IMR-90 (cell line): Measurements from ENCODE around the gene NFKBIE. TPM values are rescaled to one million over a fixed set of nuclear protein-coding genes. Genes with fewer than 3 reads are reported as not detected.

Experiments used
- ATAC-seq: fragments of 200-7000 bp; cut with Tn5 transposase; 2 replicates; pipeline ENCODE4 v1.9.1; 2020; ENCODE audit warnings: low read depth, mild to moderate bottlenecking, moderate library complexity
- BruUV-seq: library from RNA; stranded (reverse); fragments of 400-500 nt; replicated peaks from 2 replicates; lab custom pipeline; 2021; lab: Mats Ljungman, UMichigan
- CTCF ChIA-PET: fragments of 300-600 bp; formaldehyde crosslinking; extraction: SDS; loops from one replicate; lab custom pipeline; 2021; ENCODE audit warnings: antibody characterized with exemption; lab: Yijun Ruan, JAX
- POLR2A ChIA-PET: fragments of 300-600 bp; sonication (Branson Sonifier 250); formaldehyde crosslinking; loops from one replicate; lab custom pipeline; 2022; ENCODE audit warnings: antibody characterized with exemption; ENCODE audit not compliant: unreplicated experiment; lab: Charles Lee
- DNase-seq: peaks from one replicate; pipeline ENCODE4 v3.0.0; 2013
- H2AFZ ChIP-seq: replicated peaks from 2 replicates; pipeline ENCODE3; 2013; ENCODE audit warnings: low read length, mild to moderate bottlenecking; ENCODE audit not compliant: poor library complexity
- H2AK5ac ChIP-seq: 2 replicates; pipeline ENCODE4 v1.6.1; 2013; ENCODE audit warnings: low read depth, low read length, inconsistent platforms
- H2AK9ac ChIP-seq: replicated peaks from 2 replicates; pipeline ENCODE3; 2013; ENCODE audit warnings: mild to moderate bottlenecking, low read depth, low read length, moderate library complexity; ENCODE audit not compliant: poor library complexity
- H2BK120ac ChIP-seq: 2 replicates; pipeline ENCODE4 v1.6.1; 2013; ENCODE audit warnings: low read depth, low read length, inconsistent platforms
- H2BK15ac ChIP-seq: 3 replicates; pipeline ENCODE4 v1.6.1; 2013; ENCODE audit warnings: low read depth, low read length, inconsistent platforms
- H2BK20ac ChIP-seq: 2 replicates; pipeline ENCODE4 v1.6.1; 2013; ENCODE audit warnings: low read depth, mild to moderate bottlenecking, inconsistent platforms, low read length, moderate library complexity
- H2BK5ac ChIP-seq: 2 replicates; pipeline ENCODE4 v1.6.1; 2013; ENCODE audit warnings: mild to moderate bottlenecking, low read depth, low read length, inconsistent platforms; ENCODE audit not compliant: poor library complexity, severe bottlenecking
- H3K14ac ChIP-seq: replicated peaks from 2 replicates; pipeline ENCODE4 v1.6.1; 2013; ENCODE audit warnings: low read depth, low read length, inconsistent platforms
- H3K18ac ChIP-seq: 2 replicates; pipeline ENCODE4 v1.6.1; 2013; ENCODE audit warnings: low read depth, low read length, control low read depth
- H3K23ac ChIP-seq: 2 replicates; pipeline ENCODE4 v1.6.1; 2013; ENCODE audit warnings: low read depth, low read length, inconsistent platforms
- H3K27ac ChIP-seq: 2 replicates; pipeline ENCODE4 v1.5.1; 2013; ENCODE audit warnings: mild to moderate bottlenecking, control low read depth, low read length; ENCODE audit not compliant: insufficient read depth
- H3K27me3 ChIP-seq: 2 replicates; pipeline ENCODE4 v1.6.1; 2013; ENCODE audit warnings: low read length; ENCODE audit not compliant: control insufficient read depth, insufficient read depth
- H3K36me3 ChIP-seq: 2 replicates; pipeline ENCODE4 v1.6.1; 2013; ENCODE audit warnings: low read length, mixed read lengths; ENCODE audit not compliant: control insufficient read depth, insufficient read depth
- H3K4ac ChIP-seq: 2 replicates; pipeline ENCODE4 v1.6.1; 2013; ENCODE audit warnings: low read depth, low read length, inconsistent platforms
- H3K4me1 ChIP-seq: 2 replicates; pipeline ENCODE4 v1.6.1; 2013; ENCODE audit warnings: low read length, mixed read lengths; ENCODE audit not compliant: control insufficient read depth, insufficient read depth
- H3K4me2 ChIP-seq: 2 replicates; pipeline ENCODE4 v1.6.1; 2013; ENCODE audit warnings: low read depth, mild to moderate bottlenecking, control low read depth, low read length, moderate library complexity
- H3K4me3 ChIP-seq: 2 replicates; pipeline ENCODE4 v1.5.1; 2013; ENCODE audit warnings: low read depth, mild to moderate bottlenecking, control low read depth, low read length, moderate library complexity; ENCODE audit not compliant: insufficient read depth
- H3K56ac ChIP-seq: 2 replicates; pipeline ENCODE4 v1.6.1; 2013; ENCODE audit warnings: low read length, inconsistent platforms; ENCODE audit not compliant: insufficient read depth; ENCODE audit errors: extremely low read depth
- H3K79me1 ChIP-seq, 2 experiments: 2 replicates each; pipeline ENCODE4 v1.6.1; 2013; ENCODE audit warnings: low read length in 2 of 2, inconsistent platforms in 1 of 2, low read depth in 1 of 2
- H3K9ac ChIP-seq: 2 replicates; pipeline ENCODE4 v1.6.1; 2013; ENCODE audit warnings: low read depth, low read length, control low read depth
- H3K9me1 ChIP-seq: 2 replicates; pipeline ENCODE4 v1.6.1; 2013; ENCODE audit warnings: low read length, inconsistent platforms; ENCODE audit not compliant: insufficient read depth
- H3K9me3 ChIP-seq: 2 replicates; pipeline ENCODE4 v1.6.1; 2013; ENCODE audit warnings: low read length; ENCODE audit not compliant: control insufficient read depth, insufficient read depth
- H4K20me1 ChIP-seq: 2 replicates; pipeline ENCODE4 v1.6.1; 2013; ENCODE audit warnings: low read length, inconsistent platforms; ENCODE audit not compliant: insufficient read depth
- H4K5ac ChIP-seq: 2 replicates; pipeline ENCODE4 v1.6.1; 2013; ENCODE audit warnings: mild to moderate bottlenecking, low read depth, low read length, control low read depth
- H4K8ac ChIP-seq, 2 experiments: 2 replicates each; pipeline ENCODE4 v1.6.1; 2013; ENCODE audit warnings: low read depth in 2 of 2, low read length in 2 of 2, control low read depth in 1 of 2, inconsistent platforms in 1 of 2
- H4K91ac ChIP-seq: 2 replicates; pipeline ENCODE4 v1.6.1; 2013; ENCODE audit warnings: low read depth, low read length, inconsistent platforms; ENCODE audit not compliant: insufficient read depth
- BHLHE40 ChIP-seq: fragments of 150-350 bp; IDR thresholded peaks from 2 replicates; pipeline ENCODE4 v1.6.1; 2016; ENCODE audit warnings: mild to moderate bottlenecking, low read depth, low read length
- CEBPB ChIP-seq: IDR thresholded peaks from 2 replicates; pipeline ENCODE4 v1.6.1; 2012; ENCODE audit warnings: low read depth, low read length, improper control_type of control experiment
- CHD1 ChIP-seq: IDR thresholded peaks from 2 replicates; pipeline ENCODE4 v1.6.1; 2012; ENCODE audit warnings: low read depth, low read length, improper control_type of control experiment
- FOS ChIP-seq: fragments of 150-350 bp; IDR thresholded peaks from 2 replicates; pipeline ENCODE4 v1.6.1; 2016; ENCODE audit warnings: low read depth, low read length
- MAFK ChIP-seq: IDR thresholded peaks from 2 replicates; pipeline ENCODE4 v1.6.1; 2012; ENCODE audit warnings: low read depth, low read length, improper control_type of control experiment
- MAZ ChIP-seq: IDR thresholded peaks from 2 replicates; pipeline ENCODE4 v1.6.1; 2012; ENCODE audit warnings: low read depth, mild to moderate bottlenecking, low read length, improper control_type of control experiment, moderate library complexity, borderline replicate concordance
- NFE2L2 ChIP-seq: fragments of 150-350 bp; IDR thresholded peaks from 2 replicates; pipeline ENCODE4 v1.6.1; 2016; ENCODE audit warnings: low read depth, mild to moderate bottlenecking, low read length
- POLR2A ChIP-seq: IDR thresholded peaks from 2 replicates; pipeline ENCODE4 v1.6.1; 2012; ENCODE audit warnings: mild to moderate bottlenecking, low read depth, low read length
- RAD21 ChIP-seq: IDR thresholded peaks from 2 replicates; pipeline ENCODE4 v1.6.1; 2012; ENCODE audit warnings: low read length, improper control_type of control experiment
- RFX5 ChIP-seq: IDR thresholded peaks from 2 replicates; pipeline ENCODE4 v1.8.0; 2012; ENCODE audit warnings: low read depth, mild to moderate bottlenecking, low read length, moderate library complexity
- SMC3 ChIP-seq: fragments of 150-350 bp; IDR thresholded peaks from 2 replicates; pipeline ENCODE4 v1.6.1; 2016; ENCODE audit warnings: low read depth, mild to moderate bottlenecking, antibody characterized with exemption, low read length, moderate library complexity
- WGBS, 2 experiments: methylation state at CpG; one replicate each; pipeline versions ENCODE4 v1.1.5 to v1.1.7; 2013; ENCODE audit warnings: missing lambda C conversion rate in 2 of 2; ENCODE audit not compliant: insufficient read length in 1 of 2; ENCODE audit errors: extremely low coverage in 2 of 2; 5-methylcytosine and 5-hydroxymethylcytosine counted together
- dilution Hi-C: fragments of 300-500 bp; cut with HindIII; formaldehyde crosslinking; loops from one replicate; pipeline ENCODE4 v1.14.3; 2018; ENCODE audit warnings: low sequenced_read_pairs; ENCODE audit not compliant: unreplicated experiment
- in situ Hi-C: fragments of 300-500 bp; cut with MboI; formaldehyde crosslinking; loops from 3 replicates; pipeline ENCODE4 v1.14.3; 2019; ENCODE audit warnings: low sequenced_read_pairs, inconsistent platforms, mixed read lengths
- intact Hi-C: fragments of 100-400 bp; cut with micrococcal nuclease; formaldehyde crosslinking; loops from 2 replicates; pipeline ENCODE4 v1.10.0; 2022
- polyA plus RNA-seq, 3 experiments: library from polyadenylated mRNA; depleted of rRNA; stranded (reverse); fragments of >200 nt; gene quantifications; 2 replicates each; pipeline ENCODE4 v1.2.3, GENCODE V29; 2012; ENCODE audit warnings: low replicate concordance in 1 of 3
- total RNA-seq: library from RNA; depleted of rRNA; stranded (reverse); fragments of >200 nt; gene quantifications from 2 replicates; pipeline ENCODE4 v1.2.3, GENCODE V29; 2012
- TF ChIP-seq, protein P1 (sequence below): fragments of 150-350 bp; IDR thresholded peaks from 2 replicates; pipeline ENCODE4 v1.6.1; 2016; ENCODE audit warnings: low read depth, mild to moderate bottlenecking, low read length, moderate library complexity, borderline replicate concordance

The NFKBIE gene
- total and polyA plus RNA-seq, 2 of the 4 experiments (the other 2 are of a cell fraction): 7.9 to 13.0 TPM

DNA sequence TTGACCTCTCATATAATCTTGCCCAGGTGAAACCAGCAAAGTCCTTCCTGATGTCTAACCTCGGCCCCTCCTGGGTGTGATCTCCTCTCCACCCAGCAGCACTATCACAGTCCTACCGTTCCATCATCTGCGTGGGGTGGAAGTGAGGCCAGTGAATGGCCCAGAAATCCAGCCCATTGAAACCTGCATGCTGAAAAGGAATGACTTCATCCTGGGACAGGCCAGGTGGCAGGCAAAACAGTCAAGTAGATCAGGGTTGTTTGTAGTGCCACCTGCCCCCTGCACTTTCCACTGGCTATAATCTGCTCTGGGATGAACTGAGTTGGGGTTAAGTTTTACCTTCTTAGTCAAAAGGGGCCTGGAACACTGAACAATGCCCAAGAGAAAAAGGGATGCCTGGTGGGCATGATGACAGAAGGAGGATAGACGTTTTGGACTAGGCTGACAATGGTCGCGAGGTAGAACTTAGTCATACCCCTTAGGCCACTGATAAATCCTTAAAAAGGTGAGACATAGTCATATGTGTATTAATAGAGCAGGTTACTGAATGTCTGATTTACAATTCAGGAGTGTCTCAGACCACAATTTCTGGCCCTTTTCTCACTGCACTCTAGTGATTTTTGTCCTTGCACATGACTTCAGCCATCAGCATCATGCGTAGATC, 26.5 kb downstream of the NFKBIE start:
- H3K27me3 ChIP-seq: no peaks in the 10 kb centered on the region
- in situ Hi-C loops: loop anchor here (5.0 kb wide), 1 partner anchor 132 kb away; no protein-coding TSS in a partner anchor
- H4K8ac ChIP-seq: no peak overlapping the region
- H3K9ac ChIP-seq: no peak overlapping the region
- no peak overlapping the region for H3K14ac ChIP-seq
- no peak overlapping the region for H3K27ac ChIP-seq
- no peaks in the 10 kb centered on the region for H4K20me1 ChIP-seq
- TF ChIP-seq CHD1: no peak
- no peak for TF ChIP-seq MAZ
- no peak for TF ChIP-seq FOS
- no peak for TF ChIP-seq NFE2L2
- no peak for TF ChIP-seq RFX5
- no peak for TF ChIP-seq CEBPB
- TF ChIP-seq POLR2A: no peak
- no peak for TF ChIP-seq BHLHE40
- TF ChIP-seq, protein P1, sequence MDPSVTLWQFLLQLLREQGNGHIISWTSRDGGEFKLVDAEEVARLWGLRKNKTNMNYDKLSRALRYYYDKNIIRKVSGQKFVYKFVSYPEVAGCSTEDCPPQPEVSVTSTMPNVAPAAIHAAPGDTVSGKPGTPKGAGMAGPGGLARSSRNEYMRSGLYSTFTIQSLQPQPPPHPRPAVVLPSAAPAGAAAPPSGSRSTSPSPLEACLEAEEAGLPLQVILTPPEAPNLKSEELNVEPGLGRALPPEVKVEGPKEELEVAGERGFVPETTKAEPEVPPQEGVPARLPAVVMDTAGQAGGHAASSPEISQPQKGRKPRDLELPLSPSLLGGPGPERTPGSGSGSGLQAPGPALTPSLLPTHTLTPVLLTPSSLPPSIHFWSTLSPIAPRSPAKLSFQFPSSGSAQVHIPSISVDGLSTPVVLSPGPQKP: no peak
- TF ChIP-seq RAD21: no peak
- no peak for TF ChIP-seq MAFK
- TF ChIP-seq SMC3: no peak
- no peak overlapping the region for H2BK20ac ChIP-seq
- no peak overlapping the region for H3K56ac ChIP-seq
- no CpG with 5 or more reads among the region's 7 CpGs for WGBS, 2 experiments
- H2AK9ac ChIP-seq: no peak overlapping the region
- no peak overlapping the region for H3K4ac ChIP-seq
- no peak overlapping the region for H2BK15ac ChIP-seq
- ChIA-PET POLR2A (no interaction called here), CTCF (interaction anchor here (0.6 kb wide), 1 partner anchor 1190 kb away, joined by 3 read pairs; no protein-coding TSS in a partner anchor)
- no peak for ATAC-seq
- H4K91ac ChIP-seq: no peak overlapping the region
- no peak for DNase-seq
- no peaks in the 10 kb centered on the region for H3K36me3 ChIP-seq
- H3K23ac ChIP-seq: no peak overlapping the region
- intact Hi-C loops: no loop called here
- H3K4me3 ChIP-seq: no peak overlapping the region
- peaks cover 4% of the 10 kb centered on the region for H3K9me1 ChIP-seq
- 0 out of 4 replicates have a peak, but pooled peaks cover 0 to 4% of the 10 kb centered on the region in 2 experiments for H3K79me1 ChIP-seq
- no peak overlapping the region for H2BK120ac ChIP-seq
- H3K4me1 ChIP-seq: peaks cover 13% of the 10 kb centered on the region
- H3K18ac ChIP-seq: no peak overlapping the region
- H3K4me2 ChIP-seq: no peak overlapping the region
- no peak overlapping the region for H2AK5ac ChIP-seq
- H2AFZ ChIP-seq: peak overlapping the region; percentile 9
- no peak overlapping the region for H2BK5ac ChIP-seq
- dilution Hi-C loops: no loop called here
- no peak overlapping the region for H4K5ac ChIP-seq
- BruUV-seq: no TSS peak
- H3K9me3 ChIP-seq: no peaks in the 10 kb centered on the region
